ENCODE data around the gene S100A7.
A peak's percentile ranks its signal among the peaks of the same experiment; 100 is the strongest.
"Not testable (repeated sequence)": the region's sequence is repeated elsewhere in the genome, so short reads cannot be mapped to it uniquely, and the experiment has no call there.

Gene S100A7

GRCh38 chr1:153475282-153475681 lies 14.8 kb upstream of the S100A7 start:
- no peak for DNase-seq

GRCh38 chr1:153474347-153474746 lies 13.9 kb upstream of the S100A7 start:
- DNase-seq = no peak

GRCh38 chr1:153470707-153471106 lies 10.3 kb upstream of the S100A7 start:
- no peak for DNase-seq

GRCh38 chr1:153466908-153467307 lies 6.5 kb upstream of the S100A7 start:
- no peak for DNase-seq

- DNase-seq = peak; percentile 75 to 82
Observed at GRCh38 chr1:153465811-153466636, 5.6 kb upstream of the S100A7 start.

- not testable (repeated sequence) for DNase-seq
Observed at GRCh38 chr1:153462741-153463140, 2.3 kb upstream of the S100A7 start.

- no peak for DNase-seq
Observed at GRCh38 chr1:153459655-153460054, 796 bp downstream of the S100A7 start.

GRCh38 chr1:153456396-153456795 lies 4.1 kb downstream of the S100A7 start:
- no peak for DNase-seq

GRCh38 chr1:153448851-153449250 lies 11.6 kb downstream of the S100A7 start:
- DNase-seq = not testable (repeated sequence)

- DNase-seq = no peak
Observed at GRCh38 chr1:153447498-153448170, 12.8 kb downstream of the S100A7 start.

GRCh38 chr1:153444078-153444477 lies 16.4 kb downstream of the S100A7 start:
- DNase-seq = no peak

GRCh38 chr1:153443486-153443885 lies 17.0 kb downstream of the S100A7 start:
- DNase-seq = no peak

- no peak for DNase-seq
Observed at GRCh38 chr1:153441238-153441755, 19.2 kb downstream of the S100A7 start.

- no peak for DNase-seq
Observed at GRCh38 chr1:153439273-153439672, 21.2 kb downstream of the S100A7 start.

GRCh38 chr1:153438599-153438998 lies 21.9 kb downstream of the S100A7 start:
- no peak for DNase-seq

GRCh38 chr1:153437236-153437635 lies 23.2 kb downstream of the S100A7 start:
- DNase-seq = no peak

GRCh38 chr1:153434746-153435455 lies 25.6 kb downstream of the S100A7 start:
- DNase-seq = no peak

GRCh38 chr1:153432874-153433681 lies 27.4 kb downstream of the S100A7 start:
- no peak for DNase-seq

- DNase-seq = no peak
Observed at GRCh38 chr1:153431928-153432327, 28.5 kb downstream of the S100A7 start.

- DNase-seq = no peak
Observed at GRCh38 chr1:153431427-153431826, 29.0 kb downstream of the S100A7 start.

- no peak for DNase-seq
Observed at GRCh38 chr1:153431002-153431401, 29.4 kb downstream of the S100A7 start.

- no peak for DNase-seq
Observed at GRCh38 chr1:153430561-153430960, 29.9 kb downstream of the S100A7 start.

GRCh38 chr1:153430166-153430553 lies 30.3 kb downstream of the S100A7 start:
- no peak for DNase-seq
